ENCODE results near the gene NDUFB7.
"Not testable (repeated sequence)": the region's sequence is repeated elsewhere in the genome, so short reads cannot be mapped to it uniquely, and the experiment has no call there.

NDUFB7 gene

GRCh38 chr19:14553042-14553938 lies 18.6 kb downstream of the NDUFB7 start:
- no peak overlapping the region for H3K27ac Mint-ChIP-seq
- CTCF ChIA-PET = interaction anchor here (1.0 to 4.9 kb wide), 2 partner anchors 14 to 48 kb away, joined by 3 to 30 read pairs; no protein-coding TSS in a partner anchor
- H3K4me1 Mint-ChIP-seq = peaks cover 42% of the 10 kb centered on the region

DNA sequence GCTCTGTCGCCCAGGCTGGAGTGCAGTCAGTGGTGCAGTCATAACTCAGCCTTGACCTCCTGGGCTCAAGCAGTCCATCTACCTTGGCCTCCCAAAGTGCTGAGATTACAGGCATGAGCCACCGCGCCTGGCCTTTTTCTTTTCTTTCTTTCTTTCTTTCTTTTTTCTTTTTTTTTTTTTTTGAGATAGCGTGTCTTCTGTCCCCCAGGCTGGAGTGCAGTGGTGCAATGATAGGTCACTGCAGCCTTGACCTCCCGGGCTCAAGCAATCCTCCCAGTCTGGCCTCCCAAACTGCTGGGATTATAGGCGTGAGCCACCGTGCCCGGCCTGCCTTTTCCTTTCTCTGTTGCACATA lies 19.9 kb downstream of the NDUFB7 start:
- peaks cover 42% of the 10 kb centered on the region for H3K4me1 Mint-ChIP-seq
- H3K27me3 Mint-ChIP-seq, DNase-seq, H3K4me3 Mint-ChIP-seq, H3K9me3 Mint-ChIP-seq: not testable (repeated sequence)
- CTCF ChIA-PET = interaction anchor here (0.9 to 2.0 kb wide), 3 partner anchors 46 to 139 kb away, joined by 3 to 8 read pairs (median 6); no protein-coding TSS in a partner anchor
- peaks cover 20% of the 10 kb centered on the region for H3K36me3 Mint-ChIP-seq
- H3K27ac Mint-ChIP-seq = peak overlapping the region; percentile 86

More at GRCh38 chr19:14553042-14553938, 18.6 kb downstream of the NDUFB7 start:
- peaks cover 18% of the 10 kb centered on the region for H3K36me3 Mint-ChIP-seq
- H3K4me3 Mint-ChIP-seq = no peak overlapping the region
- no peaks in the 10 kb centered on the region for H3K9me3 Mint-ChIP-seq
- H3K27me3 Mint-ChIP-seq = no peaks in the 10 kb centered on the region
- no peak for DNase-seq

- H3K9me3 Mint-ChIP-seq, H3K4me3 Mint-ChIP-seq, H3K27me3 Mint-ChIP-seq: not testable (repeated sequence)
- CTCF ChIA-PET = interaction anchor here (0.9 to 2.0 kb wide), 5 partner anchors 11 to 140 kb away, joined by 3 to 8 read pairs (median 5); no protein-coding TSS in a partner anchor
- Mint-ChIP-seq H3K36me3 (peaks cover 20% of the 10 kb centered on the region), H3K4me1 (peaks cover 37% of the 10 kb centered on the region), H3K27ac (peak overlapping the region; percentile 86)
- DNase-seq = peak; percentile 90
These were observed 20.5 kb downstream of the NDUFB7 start for GRCh38 chr19:14551134-14552005.

GRCh38 chr19:14550201-14550754 lies 21.6 kb downstream of the NDUFB7 start:
- peaks cover 30% of the 10 kb centered on the region for H3K4me1 Mint-ChIP-seq
- peak overlapping the region; percentile 86 for H3K27ac Mint-ChIP-seq
- no peak overlapping the region for H3K4me3 Mint-ChIP-seq
- CTCF ChIA-PET = interaction anchor here (1.2 to 2.0 kb wide), 4 partner anchors 9 to 45 kb away, joined by 4 to 6 read pairs (median 4); no protein-coding TSS in a partner anchor
- peaks cover 20% of the 10 kb centered on the region for H3K36me3 Mint-ChIP-seq
- H3K27me3 Mint-ChIP-seq = no peaks in the 10 kb centered on the region
- DNase-seq = no peak
- H3K9me3 Mint-ChIP-seq = no peaks in the 10 kb centered on the region

GRCh38 chr19:14545716-14546082 lies 26.2 kb downstream of the NDUFB7 start:
- H3K27ac Mint-ChIP-seq = no peak overlapping the region
- no peaks in the 10 kb centered on the region for H3K27me3 Mint-ChIP-seq
- CTCF ChIA-PET = interaction anchor here (0.6 kb wide), 2 partner anchors 36 to 57 kb away, joined by 3 to 5 read pairs; no protein-coding TSS in a partner anchor
- H3K4me1 Mint-ChIP-seq = peaks cover 10% of the 10 kb centered on the region
- no peak overlapping the region for H3K4me3 Mint-ChIP-seq
- DNase-seq = no peak
- no peaks in the 10 kb centered on the region for H3K9me3 Mint-ChIP-seq
- H3K36me3 Mint-ChIP-seq = peaks cover 21% of the 10 kb centered on the region

DNA sequence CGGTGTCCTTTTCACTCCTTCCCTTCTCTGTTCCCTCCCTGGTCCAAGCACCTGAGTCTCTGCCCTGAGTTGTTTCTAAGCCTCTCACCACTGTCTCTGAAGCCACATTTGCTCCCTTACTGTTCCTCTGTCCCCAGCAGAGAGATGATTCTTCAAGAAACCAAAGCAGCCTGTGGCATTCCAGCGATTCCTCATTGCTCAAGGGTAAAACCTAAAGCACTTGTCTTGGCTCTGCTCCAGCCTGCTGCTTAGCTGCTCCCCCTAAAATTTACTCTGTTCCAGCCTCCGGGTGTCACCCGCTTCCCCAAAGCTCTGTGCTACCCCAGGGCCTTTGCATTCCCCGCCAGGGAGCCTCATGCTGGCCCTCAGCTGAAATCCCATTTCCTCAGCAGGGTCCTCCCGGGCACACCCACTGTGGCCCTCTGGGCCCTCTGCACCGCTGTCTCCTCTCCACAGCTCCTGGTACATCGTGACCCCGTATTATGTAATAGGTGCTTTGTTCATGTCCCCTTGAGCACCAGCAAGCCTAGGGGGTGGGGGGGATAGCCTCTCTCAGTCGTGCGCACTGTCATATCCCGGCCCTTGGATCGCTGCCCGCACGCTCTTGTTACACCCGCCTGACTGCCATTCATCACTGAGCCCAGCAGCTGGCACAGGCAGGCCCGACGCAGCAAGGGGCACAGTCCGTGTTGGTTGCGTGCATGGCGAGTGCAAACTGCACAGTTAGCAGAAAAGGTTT lies 26.7 kb downstream of the NDUFB7 start:
- DNase-seq = no peak
- Mint-ChIP-seq H3K4me3 (no peak overlapping the region), H3K27me3 (no peaks in the 10 kb centered on the region), H3K4me1 (peaks cover 7% of the 10 kb centered on the region), H3K9me3 (no peaks in the 10 kb centered on the region), H3K27ac (no peak overlapping the region), H3K36me3 (peaks cover 19% of the 10 kb centered on the region)
- CTCF ChIA-PET = interaction anchor here (0.6 to 0.8 kb wide), 2 partner anchors 12 to 56 kb away, joined by 3 to 5 read pairs; no protein-coding TSS in a partner anchor

DNA sequence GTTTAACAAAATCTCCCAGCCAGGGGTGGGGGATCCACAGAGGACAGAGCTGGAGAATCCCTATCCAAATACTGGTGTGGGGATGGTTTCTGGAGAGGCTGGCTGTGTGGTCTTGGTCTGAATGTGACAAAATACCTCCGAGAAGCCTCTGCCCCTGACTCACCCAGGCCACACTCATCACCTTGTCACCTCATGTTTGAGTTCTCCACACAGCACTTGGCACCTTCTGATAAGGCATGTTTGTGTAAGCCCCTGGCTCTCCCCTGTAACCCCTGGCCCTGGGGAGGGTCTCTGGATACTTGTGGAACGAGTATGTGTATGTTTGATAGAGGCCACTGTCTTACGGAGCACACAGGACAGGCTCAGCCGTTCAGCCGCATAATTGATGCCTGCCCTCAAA lies 27.8 kb downstream of the NDUFB7 start:
- Mint-ChIP-seq H3K27ac (no peak overlapping the region), H3K4me3 (no peak overlapping the region), H3K36me3 (peaks cover 14% of the 10 kb centered on the region), H3K9me3 (no peaks in the 10 kb centered on the region), H3K27me3 (no peaks in the 10 kb centered on the region), H3K4me1 (peaks cover 7% of the 10 kb centered on the region)
- no peak for DNase-seq
- CTCF ChIA-PET = no interaction called here

DNA sequence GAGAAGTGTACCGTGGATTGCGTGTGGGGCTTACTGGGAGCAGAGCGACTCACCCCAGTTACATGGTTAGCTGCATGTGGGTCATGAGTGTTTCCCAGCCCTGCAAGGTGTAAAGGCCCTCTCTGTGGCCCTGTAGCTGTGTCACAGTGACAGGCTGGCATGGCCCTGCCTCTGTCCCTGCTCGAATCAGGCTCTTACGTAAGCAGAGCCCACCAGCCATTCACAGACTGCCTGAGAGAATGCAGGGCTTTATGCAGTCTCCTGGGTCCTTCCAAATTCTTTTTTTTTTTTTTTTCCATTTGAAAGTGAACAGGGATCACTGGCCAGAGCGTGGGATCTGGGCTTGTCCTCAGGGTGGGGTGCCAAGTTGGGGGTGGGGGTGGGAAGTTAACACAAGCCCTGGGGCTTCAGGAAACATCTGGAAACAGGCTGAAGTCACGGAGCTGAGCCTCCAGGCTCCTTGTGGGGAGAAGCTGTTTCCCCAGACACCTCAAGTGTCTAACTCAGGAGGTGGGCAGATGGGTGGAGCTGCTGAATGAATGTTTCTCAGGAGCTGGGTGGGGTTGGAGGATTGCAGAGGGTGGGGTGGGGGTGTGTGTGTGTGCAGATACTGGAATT lies 29.0 kb downstream of the NDUFB7 start:
- CTCF ChIA-PET = no interaction called here
- no peak overlapping the region for H3K27ac Mint-ChIP-seq
- no peak overlapping the region for H3K4me3 Mint-ChIP-seq
- peaks cover 8% of the 10 kb centered on the region for H3K36me3 Mint-ChIP-seq
- peaks cover 9% of the 10 kb centered on the region for H3K4me1 Mint-ChIP-seq
- H3K9me3 Mint-ChIP-seq = no peaks in the 10 kb centered on the region
- no peak for DNase-seq
- H3K27me3 Mint-ChIP-seq = no peaks in the 10 kb centered on the region

GRCh38 chr19:14541979-14542378 lies 29.9 kb downstream of the NDUFB7 start:
- not testable (repeated sequence) for DNase-seq

GRCh38 chr19:14540741-14541525 lies 30.9 kb downstream of the NDUFB7 start:
- H3K4me1 Mint-ChIP-seq = peaks cover 22% of the 10 kb centered on the region
- no peak for DNase-seq
- H3K9me3 Mint-ChIP-seq = no peaks in the 10 kb centered on the region
- no peaks in the 10 kb centered on the region for H3K27me3 Mint-ChIP-seq
- peaks cover 8% of the 10 kb centered on the region for H3K36me3 Mint-ChIP-seq
- CTCF ChIA-PET = interaction anchor here (1.4 kb wide), 1 partner anchor 10 kb away, joined by 5 read pairs; no protein-coding TSS in a partner anchor
- no peak overlapping the region for H3K4me3 Mint-ChIP-seq
- H3K27ac Mint-ChIP-seq = no peak overlapping the region

More at GRCh38 chr19:14541979-14542378, 29.9 kb downstream of the NDUFB7 start:
- H3K27me3 Mint-ChIP-seq, H3K9me3 Mint-ChIP-seq, H3K27ac Mint-ChIP-seq, H3K36me3 Mint-ChIP-seq, H3K4me3 Mint-ChIP-seq, CTCF ChIA-PET: not testable (repeated sequence)
- H3K4me1 Mint-ChIP-seq = peaks cover 14% of the 10 kb centered on the region

GRCh38 chr19:14536926-14537692 lies 34.8 kb downstream of the NDUFB7 start:
- peaks cover 33% of the 10 kb centered on the region for H3K4me1 Mint-ChIP-seq
- CTCF ChIA-PET = interaction anchor here (3.4 kb wide), 1 partner anchor 19 kb away, joined by 11 read pairs; no protein-coding TSS in a partner anchor
- no peaks in the 10 kb centered on the region for H3K27me3 Mint-ChIP-seq
- no peak overlapping the region for H3K4me3 Mint-ChIP-seq
- peak; percentile 71 for DNase-seq
- H3K36me3 Mint-ChIP-seq = peaks cover 17% of the 10 kb centered on the region
- no peak overlapping the region for H3K27ac Mint-ChIP-seq
- H3K9me3 Mint-ChIP-seq = no peaks in the 10 kb centered on the region

GRCh38 chr19:14533450-14533849 lies 38.4 kb downstream of the NDUFB7 start:
- no peak overlapping the region for H3K27ac Mint-ChIP-seq
- H3K36me3 Mint-ChIP-seq = peaks cover 17% of the 10 kb centered on the region
- H3K4me1 Mint-ChIP-seq = peaks cover 51% of the 10 kb centered on the region
- no peak overlapping the region for H3K4me3 Mint-ChIP-seq
- CTCF ChIA-PET = interaction anchor here (2.0 kb wide), 1 partner anchor 23 kb away, joined by 10 read pairs; no protein-coding TSS in a partner anchor
- no peaks in the 10 kb centered on the region for H3K27me3 Mint-ChIP-seq
- H3K9me3 Mint-ChIP-seq = no peaks in the 10 kb centered on the region
- DNase-seq = no peak
